GM19372 (cell line): ENCODE results near the gene SH3D19.

Source experiments
- ATAC-seq: cut with Tn5 transposase; IDR thresholded peaks from one replicate; pipeline ENCODE4 v1.9.1; 2021; ENCODE audit warnings: mild to moderate bottlenecking, low read depth, moderate library complexity; ENCODE audit not compliant: unreplicated experiment

The SH3D19 gene

DNA sequence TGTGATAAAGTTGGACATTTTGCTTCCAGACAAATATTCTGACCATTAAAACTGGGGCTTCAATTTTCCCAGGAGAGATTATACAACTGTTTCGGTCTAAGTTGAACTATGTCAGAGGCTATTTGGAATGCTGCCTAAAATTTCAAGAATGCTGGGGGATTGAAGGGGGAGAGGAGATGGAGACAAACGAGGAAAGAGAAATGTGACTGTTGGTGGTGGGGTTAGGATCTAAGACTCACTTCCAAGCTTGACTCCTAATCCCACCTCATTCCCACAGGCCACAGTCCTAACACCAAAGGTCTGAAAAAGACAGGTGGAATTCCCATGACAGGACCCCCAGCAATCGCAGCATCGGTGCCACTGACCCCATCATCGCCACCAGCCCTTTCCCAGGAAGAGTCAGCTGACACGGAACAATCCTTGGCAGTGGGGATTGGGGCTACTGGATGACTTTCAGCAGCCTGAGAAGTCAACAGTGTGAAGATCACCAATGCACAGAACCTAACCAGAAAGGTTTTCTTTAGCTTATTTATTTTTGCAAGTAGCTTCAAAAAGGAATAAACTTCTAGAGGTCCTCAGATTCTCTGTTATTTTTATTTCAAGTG is 122.5 kb downstream of the SH3D19 start:
- no peak for ATAC-seq

DNA sequence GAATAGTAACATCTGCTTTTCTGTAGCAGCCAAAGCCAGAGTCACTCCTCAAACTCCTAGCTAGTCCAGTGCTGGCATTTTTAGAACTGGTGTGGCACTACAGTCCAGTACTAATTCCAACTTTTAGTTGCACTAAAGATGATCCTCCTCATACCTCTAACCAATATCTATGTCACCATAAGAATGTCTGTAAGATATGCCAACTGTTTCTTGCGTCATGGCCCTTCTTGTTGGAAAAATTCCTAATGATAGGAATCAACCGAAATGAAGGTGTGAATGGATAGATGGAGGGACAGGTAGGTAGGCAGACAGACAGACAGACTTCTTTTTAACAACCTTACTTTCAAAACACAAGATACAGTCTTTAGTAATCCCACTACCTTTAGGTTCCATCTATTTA is 123.0 kb downstream of the SH3D19 start:
- no peak for ATAC-seq

- ATAC-seq: no peak
Observed at GRCh38 chr4:151199319-151200190, 125.8 kb downstream of the SH3D19 start.

GRCh38 chr4:151198748-151199147 is 126.7 kb downstream of the SH3D19 start:
- ATAC-seq: no peak

DNA sequence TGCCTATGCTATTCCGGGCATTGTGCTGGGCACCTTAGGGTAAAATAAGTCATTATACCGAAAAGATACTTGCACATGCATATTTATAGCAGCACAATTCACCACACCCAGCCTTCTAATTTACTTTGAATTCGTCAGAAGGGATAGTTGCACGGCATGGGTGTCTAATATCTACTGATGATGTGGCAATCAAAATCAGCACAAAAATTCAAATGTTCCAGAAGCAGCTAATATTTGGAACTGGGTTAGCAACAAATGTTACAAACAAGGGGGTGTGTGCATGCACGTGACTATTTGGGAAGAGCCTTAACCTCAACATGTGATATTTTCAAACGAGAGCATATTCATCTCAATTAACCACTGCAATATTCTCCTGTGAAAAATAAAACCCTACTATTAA is 128.2 kb downstream of the SH3D19 start:
- no peak for ATAC-seq

DNA sequence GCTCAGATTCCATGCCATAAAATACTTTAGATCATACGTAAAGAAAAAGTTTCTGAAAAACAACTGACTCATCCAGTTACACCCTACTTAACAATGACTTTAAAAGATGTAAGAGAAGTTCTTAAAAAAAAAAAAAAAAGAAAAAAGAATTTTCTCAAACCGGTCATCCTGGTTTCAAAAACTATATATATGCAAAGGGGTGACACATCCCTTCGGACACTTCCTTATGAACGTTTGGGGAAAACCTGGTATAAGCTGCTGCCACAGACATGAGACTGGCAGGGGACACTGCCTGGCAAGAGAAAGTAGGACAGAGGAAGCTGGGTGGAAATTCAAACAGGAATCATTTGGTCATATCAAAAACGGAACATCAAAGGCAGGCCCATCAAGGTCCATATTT is 129.6 kb downstream of the SH3D19 start:
- ATAC-seq: no peak

DNA sequence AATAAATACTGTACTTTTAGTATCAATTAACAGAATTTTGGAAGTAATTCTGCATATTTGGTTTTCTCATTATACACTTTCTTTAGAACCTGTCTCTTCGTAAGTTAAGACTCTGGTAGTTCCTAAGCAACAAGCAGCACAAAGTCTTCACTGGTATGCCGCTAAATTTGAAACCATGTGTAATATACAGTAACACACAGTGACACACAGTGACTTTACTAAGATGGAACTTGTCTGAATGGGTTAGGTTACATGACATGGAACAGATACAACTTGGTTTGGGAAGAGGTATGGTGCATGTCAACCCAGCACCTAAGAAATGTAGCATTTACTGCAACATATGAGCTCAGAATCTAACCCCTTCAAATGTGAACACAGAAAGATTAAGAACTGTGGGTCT is 132.0 kb downstream of the SH3D19 start:
- no peak for ATAC-seq

DNA sequence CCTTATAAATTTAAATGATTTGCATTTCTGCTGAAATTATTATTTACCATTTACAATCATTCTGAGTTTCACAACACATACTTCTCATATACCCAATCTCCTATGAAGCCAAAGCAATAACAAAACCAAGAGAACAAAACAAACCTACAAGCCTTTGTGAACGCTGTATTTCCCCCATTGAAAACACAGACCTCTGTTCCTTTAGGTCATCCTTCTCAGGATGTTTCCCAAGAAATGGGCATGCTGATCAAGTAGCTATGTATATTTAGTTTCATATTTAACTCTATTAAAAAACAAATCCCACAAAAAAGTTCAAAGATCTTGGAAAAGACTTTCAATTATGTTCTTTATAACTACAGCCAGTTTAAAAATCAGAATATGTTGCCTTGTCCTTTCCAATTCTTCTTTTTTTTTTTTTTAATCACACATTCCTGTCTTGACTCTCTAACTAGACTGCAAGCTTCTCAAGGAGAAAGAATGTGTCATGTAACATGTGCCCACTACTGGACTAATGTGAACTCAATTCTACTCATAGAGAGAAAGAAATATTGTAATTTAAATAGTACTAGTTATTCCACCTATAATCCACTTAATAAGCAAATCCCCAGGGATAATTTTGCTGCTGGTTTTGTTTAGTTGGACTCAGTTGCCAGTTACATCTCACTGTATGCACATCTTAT is 132.7 kb downstream of the SH3D19 start:
- ATAC-seq: no peak

- ATAC-seq: no peak
Observed at GRCh38 chr4:151184523-151185458, 140.6 kb downstream of the SH3D19 start.

DNA sequence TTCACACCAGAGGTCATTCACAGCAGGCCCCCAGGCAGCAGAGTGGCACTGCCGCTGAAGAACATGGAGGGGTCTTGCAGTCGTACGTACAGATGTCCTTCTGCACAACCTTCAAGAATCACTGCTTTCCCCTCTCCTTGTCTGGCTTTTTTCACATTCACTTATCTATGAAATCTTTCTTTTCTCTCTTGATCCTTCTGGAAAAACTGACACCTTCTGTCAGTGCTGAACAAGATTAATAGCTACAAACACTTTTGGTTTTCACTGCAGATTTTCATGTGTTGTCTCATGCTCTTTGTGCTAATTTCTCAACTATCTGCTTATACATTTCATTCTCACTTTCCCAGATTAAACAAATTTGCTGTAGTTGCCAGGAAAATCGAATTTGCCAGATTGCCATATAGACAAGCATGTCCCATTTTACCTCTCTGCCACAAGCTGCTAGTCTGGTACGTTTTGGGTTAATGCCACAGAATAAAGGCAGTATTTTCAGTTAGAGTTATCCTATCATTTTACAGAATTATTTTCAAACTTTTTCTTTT is 142.9 kb downstream of the SH3D19 start:
- no peak for ATAC-seq

DNA sequence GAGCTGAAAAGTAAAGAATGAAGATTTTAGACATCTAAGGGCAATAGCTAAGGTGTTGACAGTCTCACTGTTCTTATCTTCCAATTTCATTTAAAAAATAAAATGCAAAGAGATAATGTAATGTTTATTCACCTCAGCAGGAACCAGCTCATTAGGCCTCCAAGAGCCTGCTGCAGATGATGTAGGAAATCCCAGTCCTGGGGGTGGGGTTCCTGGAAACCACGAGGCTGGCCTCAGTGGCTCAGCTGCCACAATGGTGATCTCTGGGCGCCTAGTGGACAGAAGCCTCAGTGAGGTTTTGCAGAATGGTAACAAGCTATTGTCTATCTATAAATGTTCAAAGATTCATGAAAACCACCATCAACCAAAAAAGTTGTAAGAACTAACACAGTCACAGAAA is 148.7 kb downstream of the SH3D19 start:
- ATAC-seq: no peak

- ATAC-seq: no peak
Observed at GRCh38 chr4:151175754-151176631, 149.4 kb downstream of the SH3D19 start.

- ATAC-seq: no peak
Observed at GRCh38 chr4:151175233-151175632, 150.2 kb downstream of the SH3D19 start.

DNA sequence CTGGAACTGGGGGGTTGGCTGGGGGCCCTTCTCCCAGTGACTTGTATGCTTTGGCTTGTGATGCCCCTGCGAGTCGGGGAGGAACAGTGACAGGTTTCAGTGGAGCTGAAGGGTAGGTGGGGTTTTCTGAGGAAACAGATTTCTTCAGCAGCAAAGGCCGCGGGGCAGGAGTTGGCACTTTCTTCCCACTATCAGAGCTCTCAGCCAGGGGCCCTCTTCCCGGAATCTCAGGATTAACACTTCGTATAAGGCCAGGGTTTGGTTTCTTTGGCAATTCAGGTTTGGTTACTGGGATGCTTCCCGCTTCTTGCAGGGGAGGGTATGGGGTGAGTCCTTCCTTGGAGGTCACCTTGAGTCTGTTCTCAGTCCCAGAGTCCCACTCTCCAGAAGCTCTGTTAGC is 150.6 kb downstream of the SH3D19 start:
- ATAC-seq: no peak

GRCh38 chr4:151173871-151174270 is 151.5 kb downstream of the SH3D19 start:
- no peak for ATAC-seq

- no peak for ATAC-seq
Observed at GRCh38 chr4:151169900-151170299, 155.5 kb downstream of the SH3D19 start.

- no peak for ATAC-seq
Observed at GRCh38 chr4:151169223-151169622, 156.2 kb downstream of the SH3D19 start.

- ATAC-seq: no peak
Observed at GRCh38 chr4:151167561-151167960, 157.8 kb downstream of the SH3D19 start.

GRCh38 chr4:151166636-151167035 is 158.8 kb downstream of the SH3D19 start:
- ATAC-seq: no peak
